HG03571 (cell line): ENCODE measurements around the gene TMPRSS9.

Experiments
- ATAC-seq: cut with Tn5 transposase; IDR thresholded peaks from one replicate; pipeline ENCODE4 v1.9.1; 2021; ENCODE audit not compliant: unreplicated experiment

Gene TMPRSS9

GRCh38 chr19:2359992-2360685, at the start of gene TMPRSS9:
Gene TMPRSS9, plus strand, starts transcription at chr19:2360265. Its CDS starts 29,521 bp downstream, at chr19:2389786.
- ATAC-seq: no peak

DNA sequence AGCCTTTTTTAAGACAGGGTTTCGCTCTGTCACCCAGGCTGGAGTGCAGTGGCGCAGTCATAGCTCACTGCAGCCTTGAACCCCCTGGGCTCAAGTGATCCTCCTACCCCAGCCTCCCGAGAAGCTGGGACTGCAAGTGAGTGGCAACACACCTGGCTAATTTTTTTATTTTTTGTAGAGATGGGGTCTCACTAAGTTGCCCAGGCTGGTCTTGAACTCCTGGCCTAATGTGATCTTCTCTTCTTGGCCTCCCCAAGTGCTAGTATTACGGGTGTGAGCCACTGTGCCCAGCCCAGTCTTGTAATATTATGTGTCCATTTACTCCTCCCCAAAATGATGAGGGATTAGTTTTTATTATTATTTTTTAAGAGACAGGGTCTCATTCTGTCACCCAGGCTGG, 49.0 kb upstream of the TMPRSS9 start:
- ATAC-seq: no peak

DNA sequence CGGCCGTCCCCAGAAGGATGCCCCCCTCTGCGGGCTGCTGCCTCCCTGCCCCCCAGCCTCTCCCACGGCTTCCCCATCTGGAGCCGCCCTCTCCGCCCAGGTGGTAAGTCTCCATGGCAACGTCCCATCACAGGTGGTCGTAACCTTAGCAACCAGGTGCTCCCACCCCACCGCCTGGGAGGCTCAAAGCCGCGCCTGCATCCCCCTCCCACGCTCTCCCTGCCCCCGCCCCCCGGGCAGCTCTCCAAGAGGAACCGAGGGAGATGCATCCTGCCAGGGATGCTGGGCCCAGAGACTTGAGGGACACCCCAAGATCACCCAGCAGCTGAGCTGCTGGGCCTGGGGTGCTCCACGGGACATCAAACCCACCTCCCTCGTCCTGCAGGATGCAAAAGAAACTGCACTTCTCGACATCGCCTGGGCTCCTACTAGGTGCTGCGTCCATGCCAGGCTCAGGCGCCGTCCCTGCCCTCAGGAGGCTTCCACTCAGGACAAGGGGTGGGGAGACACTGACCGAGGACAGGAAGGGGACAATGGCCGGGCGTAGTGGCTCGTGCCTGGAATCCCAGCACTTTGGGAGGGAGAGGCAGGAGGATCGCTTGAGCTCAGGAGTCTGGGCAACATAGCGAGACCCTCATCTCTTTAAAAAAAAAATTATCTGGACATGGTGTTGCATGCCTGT, 47.1 kb upstream of the TMPRSS9 start:
- ATAC-seq: no peak

GRCh38 chr19:2315121-2315817, 44.8 kb upstream of the TMPRSS9 start:
- no peak for ATAC-seq

GRCh38 chr19:2315818-2316353, 44.2 kb upstream of the TMPRSS9 start:
- no peak for ATAC-seq

GRCh38 chr19:2317300-2317699, 42.8 kb upstream of the TMPRSS9 start:
- ATAC-seq: no peak

GRCh38 chr19:2317756-2318155, 42.3 kb upstream of the TMPRSS9 start:
- ATAC-seq: no peak

GRCh38 chr19:2318923-2319322, 41.1 kb upstream of the TMPRSS9 start:
- no peak for ATAC-seq

GRCh38 chr19:2319551-2319950, 40.5 kb upstream of the TMPRSS9 start:
- ATAC-seq: no peak

DNA sequence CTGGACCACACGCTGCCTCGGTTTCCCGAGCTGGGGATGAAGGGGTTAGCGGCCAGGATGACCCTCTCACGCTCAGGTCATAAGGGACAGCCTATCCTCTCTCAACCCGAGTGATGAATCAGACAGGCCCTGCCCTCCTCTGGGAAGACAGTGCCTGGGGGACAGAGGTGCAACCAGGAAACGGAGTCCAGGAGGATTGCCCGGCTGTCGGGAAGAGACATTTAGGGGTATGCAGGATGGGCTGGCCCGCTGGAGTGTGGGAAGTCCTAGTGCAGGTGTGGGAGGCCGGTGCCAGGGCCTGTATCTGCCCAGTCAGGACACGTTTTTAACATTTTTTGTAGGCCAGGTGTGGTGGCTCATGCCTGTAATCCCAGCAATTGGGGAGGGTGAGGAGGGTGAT, 40.0 kb upstream of the TMPRSS9 start:
- ATAC-seq: no peak

GRCh38 chr19:2320939-2321338, 39.1 kb upstream of the TMPRSS9 start:
- no peak for ATAC-seq

GRCh38 chr19:2321565-2322283, 38.3 kb upstream of the TMPRSS9 start:
- ATAC-seq: no peak

DNA sequence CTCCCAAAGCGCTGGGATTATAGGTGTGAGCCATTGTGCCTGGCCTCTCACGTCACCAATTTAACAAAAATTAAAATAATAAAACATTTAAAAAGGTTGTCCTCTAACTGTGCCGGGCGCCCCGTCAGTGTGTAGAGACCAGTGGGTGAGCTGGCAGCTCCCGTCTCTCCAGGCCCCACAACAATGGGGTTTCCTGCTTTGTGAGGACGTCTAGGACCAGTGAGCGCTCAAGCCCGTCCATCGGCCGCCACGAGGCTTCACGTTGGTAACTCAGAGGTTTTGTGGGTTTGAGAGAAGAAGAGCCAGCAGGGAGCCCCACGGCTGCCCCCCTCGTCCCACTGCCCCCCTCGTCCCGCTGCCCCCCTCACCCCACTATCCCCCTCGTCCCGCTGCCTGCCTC, 36.4 kb upstream of the TMPRSS9 start:
- ATAC-seq: no peak

DNA sequence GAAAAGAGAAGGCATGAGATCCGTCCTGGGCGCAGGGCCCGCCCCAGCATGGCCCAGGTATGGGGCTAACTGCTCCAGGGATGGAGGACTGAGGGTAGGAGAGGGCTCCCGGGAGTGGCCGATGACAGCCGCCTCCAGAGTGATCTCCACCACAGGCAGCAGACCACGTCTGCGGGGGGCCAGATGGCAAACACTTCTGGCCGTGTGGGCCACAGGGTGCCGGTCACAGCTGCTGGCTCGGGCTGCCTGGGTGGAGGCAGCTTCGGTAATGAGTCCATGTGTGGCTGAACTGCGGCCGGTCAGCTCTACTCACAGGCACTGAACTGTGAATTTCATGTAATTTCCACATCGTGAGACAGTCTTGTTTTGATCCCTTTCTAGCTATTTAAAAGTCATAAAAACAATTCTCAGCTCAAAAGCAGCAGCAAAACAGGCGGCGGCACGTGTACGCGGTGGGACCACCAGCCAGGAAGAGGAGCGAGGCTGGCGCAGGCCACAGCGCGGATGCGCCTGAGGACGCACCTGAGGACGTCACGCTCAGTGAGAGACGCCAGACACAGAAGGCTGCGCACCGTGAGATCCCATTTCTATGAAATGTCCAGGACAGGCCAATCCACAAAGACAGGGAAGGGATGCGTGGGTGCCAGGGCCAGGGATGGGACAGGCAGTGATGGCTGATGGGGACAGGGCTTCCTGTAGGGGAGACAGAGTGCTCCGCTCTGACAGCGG, 35.7 kb upstream of the TMPRSS9 start:
- ATAC-seq: no peak

- no peak for ATAC-seq
These were observed 34.6 kb upstream of the TMPRSS9 start for GRCh38 chr19:2325281-2326046.

DNA sequence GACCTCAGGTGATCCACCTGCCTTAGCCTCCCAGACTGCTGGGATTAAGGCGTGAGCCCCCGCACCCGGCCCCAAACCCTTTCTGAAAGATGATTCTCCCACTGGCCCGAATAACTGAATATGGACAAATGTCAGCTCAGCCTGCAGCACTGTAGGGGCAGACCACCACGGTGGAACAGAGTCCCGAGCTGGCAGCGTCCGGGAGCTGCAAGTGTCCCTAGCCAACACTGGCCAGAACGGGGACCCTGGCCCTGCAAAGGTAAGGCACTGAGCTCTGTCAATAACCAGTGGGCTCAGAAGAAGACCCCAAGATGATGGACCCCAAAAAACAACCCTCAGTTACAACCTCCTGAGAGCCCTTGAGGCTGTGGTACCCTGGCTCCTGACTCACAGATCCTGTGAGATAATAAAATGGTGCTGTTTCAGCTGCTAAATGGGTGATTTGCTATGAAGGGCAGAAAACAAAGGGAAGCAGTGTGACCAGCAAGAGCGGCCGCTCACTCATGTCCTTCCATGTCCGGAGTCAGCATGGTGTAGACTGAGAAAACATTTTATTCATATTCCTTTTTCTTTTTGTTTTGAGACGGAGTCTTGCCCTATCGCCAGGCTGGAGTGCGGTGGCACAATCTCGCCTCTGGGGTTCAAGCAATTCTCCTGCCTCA, 33.2 kb upstream of the TMPRSS9 start:
- ATAC-seq: no peak

GRCh38 chr19:2327773-2328400, 32.2 kb upstream of the TMPRSS9 start:
- no peak for ATAC-seq

GRCh38 chr19:2328401-2329148, 31.5 kb upstream of the TMPRSS9 start, which contains the start of the genes LSM7 and SPPL2B:
Gene LSM7, minus strand, starts transcription at chr19:2328586. Its CDS starts 20 bp downstream, at chr19:2328566.
Gene SPPL2B, plus strand, starts transcription at chr19:2328684. Its CDS starts 26 bp downstream, at chr19:2328710.
- ATAC-seq: peak; percentile 60
